SHP77 (cell line): Measurements from ENCODE around the gene BLTP2.
"Not testable (repeated sequence)": the region's sequence is repeated elsewhere in the genome, so short reads cannot be mapped to it uniquely, and the experiment has no call there.

ENCODE experiments used
- DNase-seq, 2 experiments: peaks; one replicate each; lab custom pipeline; 2025; lab: John Stamatoyannopoulos, UW

BLTP2 gene

DNA sequence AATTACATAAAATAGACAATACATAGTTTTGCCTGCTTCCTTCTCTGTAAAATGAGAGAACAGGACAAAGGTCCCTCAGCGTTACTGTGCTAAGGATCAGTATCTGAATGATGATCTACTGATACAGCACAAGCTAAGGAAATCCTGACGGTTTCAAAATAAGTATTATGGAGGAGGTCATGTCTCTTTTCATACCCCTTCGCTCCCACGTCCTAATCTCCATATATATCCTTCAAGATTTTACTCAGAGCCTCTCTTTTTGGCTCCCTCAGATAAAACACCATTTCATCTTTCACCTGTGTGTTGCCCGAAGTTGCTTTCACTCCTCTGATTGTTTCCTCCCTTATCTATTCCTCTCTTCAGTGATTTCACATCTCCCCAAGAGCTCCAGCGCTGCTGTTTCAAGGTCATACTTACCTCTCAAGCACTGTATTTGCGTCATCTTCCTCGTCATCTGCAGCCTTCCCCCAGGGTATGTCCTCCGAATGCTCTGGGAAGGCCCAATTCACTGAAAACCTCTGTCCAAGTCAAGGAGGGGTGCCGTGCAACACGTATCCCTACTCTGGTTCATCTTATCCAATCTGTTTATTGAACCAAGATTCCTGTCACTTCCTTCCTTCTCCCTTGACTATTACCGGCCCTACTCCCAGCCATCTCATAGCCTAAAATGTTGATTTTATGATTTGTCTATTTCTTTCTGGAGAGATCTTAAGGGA is 1.2 kb upstream of the BLTP2 start:
- peak in 1 of 2 experiments; percentile 47 for DNase-seq

- DNase-seq = no peak
Observed at GRCh38 chr17:28645576-28645939, 600 bp upstream of the BLTP2 start.

DNA sequence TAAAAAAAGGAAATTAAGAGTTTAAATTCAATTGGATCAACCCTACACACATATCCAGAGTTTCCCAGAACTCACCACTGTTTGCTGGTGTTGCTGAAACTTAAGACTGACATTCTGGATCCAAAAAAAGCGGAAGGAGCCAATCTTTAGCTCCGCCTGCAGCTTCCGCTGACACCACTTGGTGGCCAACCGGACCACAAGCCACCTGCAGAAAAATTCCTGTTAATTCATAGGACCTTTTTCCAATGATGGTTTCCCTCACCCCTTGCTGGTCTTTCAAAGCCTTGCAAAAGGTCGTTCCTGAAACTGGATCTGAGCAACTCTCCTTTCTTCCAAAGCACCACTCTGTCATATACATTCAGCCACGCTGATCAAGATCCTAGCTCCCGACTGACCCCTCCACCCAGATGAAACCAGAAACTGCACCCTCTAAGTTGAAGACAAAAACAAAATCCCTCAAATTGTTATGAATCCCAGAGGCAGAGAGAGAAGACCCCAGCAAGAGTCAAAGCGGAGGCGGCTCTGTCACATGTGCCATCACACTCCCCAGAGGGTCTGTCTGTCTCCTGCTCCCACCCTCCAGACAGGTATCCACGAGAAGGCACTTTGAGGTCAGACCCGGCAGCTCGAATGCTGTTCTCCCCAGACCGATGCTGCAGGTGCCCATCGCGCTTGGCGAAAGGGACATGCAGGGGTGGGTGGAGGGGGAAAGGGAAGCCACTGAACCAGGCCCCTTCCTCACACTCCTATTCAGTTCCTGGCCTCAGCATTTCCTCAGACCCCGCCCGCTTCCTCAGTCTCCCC is 773 bp downstream of the BLTP2 start:
- DNase-seq = peak; percentile 17 to 51

GRCh38 chr17:28641579-28641978 is 3.4 kb downstream of the BLTP2 start:
- DNase-seq = no peak

DNA sequence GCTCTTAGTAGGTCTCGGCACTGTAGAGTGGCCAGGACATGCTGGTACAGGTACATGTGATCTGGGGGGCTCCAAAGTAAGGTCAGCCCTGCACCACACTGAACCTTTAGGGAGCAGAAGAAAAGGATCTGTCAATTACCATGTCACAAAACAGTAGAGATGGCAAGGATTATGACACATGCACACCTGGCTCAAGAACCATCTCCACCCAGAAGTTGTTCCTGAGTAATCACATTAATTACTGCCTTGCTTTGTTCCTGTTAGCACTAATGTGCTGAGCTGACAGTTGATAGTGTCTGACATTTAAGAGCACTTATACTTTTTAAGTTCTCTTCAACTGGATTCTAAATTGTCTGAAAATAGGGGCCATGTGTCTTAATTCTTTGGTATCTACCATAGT is 9.5 kb downstream of the BLTP2 start:
- no peak for DNase-seq

DNA sequence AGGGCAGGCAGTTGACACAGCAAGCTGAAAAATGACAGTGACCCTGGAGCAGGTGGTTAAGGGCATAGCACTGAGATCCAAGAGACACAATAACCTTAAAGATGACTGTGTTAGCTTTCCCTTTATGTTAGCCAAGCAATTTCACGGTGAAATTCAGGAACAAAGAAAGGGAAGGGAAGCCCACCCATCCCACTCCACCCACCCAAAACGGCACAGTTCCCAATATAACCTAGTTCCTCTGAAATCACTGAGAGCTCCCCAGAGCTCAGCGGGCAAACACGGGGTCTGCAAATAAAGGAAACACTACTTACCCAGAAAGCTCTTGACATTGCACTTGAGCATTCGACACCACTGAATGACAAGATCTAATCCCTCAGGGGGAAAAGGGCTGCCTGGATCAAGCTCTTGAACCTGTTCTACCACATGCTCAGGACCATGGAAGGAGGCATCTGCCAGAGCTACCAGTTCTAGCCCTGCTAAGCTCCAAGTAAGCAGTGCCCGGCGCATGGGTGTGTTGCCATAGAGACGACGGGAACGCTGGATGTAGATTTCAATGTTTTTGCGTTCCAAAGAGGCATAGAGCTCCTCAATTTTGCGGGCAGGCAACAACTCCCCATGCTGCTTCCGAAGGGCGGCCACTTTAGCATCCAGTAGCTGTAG is 10.6 kb downstream of the BLTP2 start:
- no peak for DNase-seq

DNA sequence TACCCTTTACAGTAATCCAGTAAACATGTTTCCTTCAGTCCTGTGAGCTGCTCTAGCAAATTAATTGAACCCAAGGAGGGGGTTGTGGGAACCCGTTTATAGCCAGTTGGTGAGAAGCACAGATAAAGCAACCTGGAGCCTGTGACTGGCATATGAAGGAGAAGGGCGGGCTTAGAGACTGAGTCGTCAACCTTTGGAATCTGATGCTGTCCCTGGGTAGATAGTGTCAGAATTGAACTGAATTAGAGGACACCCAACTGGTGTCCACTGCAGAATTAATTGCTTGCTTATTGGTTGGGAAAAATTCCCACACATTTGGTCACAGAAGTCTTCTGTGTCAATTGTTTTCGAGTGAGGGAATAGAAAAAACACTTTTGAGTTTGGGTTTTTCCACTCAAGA is 18.1 kb downstream of the BLTP2 start:
- no peak for DNase-seq

DNA sequence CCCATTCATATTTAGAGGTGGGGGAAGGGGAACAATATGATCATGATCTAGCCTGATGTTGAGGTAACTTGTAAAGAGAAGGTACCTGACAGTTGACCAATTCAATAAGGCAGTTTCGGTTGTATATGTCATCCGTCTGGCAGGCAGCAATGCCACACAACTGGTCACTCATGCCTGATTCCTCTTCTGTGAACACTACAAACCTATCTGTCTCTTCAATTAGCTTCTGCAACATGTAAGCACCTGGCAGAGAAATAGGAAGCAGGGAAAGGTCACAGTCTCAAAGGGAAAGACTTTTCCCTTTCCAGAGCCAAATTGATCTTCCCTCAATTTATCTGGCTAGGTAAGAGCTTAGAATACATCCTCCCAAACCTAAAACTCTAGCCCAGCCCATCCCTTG is 20.8 kb downstream of the BLTP2 start:
- no peak for DNase-seq

DNA sequence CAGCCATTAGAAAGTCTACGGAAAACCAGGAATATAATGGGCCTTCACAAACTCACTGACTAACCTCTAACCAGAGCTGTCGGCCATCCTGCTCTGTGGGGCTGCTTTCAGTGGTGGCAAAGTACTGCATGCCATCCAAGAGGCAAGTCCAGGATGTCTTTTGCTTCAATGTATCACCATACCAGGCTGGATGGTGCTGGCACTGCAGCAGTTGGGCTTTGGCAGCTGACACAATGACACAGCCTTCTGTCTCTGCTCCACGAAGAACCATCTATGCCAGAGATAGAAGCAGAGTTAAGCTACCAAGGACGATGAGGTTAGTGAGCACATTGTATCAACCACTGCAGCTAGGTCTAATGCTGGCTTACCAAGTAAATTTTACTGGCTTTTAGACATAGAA is 21.3 kb downstream of the BLTP2 start:
- DNase-seq = no peak

DNA sequence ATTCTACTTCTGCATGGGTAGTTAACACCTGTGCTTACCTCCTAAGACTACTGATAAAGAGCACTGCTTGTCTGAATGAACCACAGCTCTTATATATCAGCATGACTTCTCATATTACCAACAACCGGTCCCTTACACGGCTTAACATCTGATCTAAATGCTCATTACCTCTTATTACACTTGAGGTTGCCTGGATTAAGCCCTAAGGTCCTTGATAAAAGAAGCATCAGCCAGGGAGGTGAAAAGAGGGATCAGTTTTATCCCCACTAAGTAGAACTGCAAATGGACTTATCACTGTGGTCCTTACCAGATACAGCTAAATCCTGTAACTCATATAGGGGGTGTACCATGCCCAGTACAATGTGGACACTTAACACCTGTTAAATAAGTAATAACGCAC is 22.8 kb downstream of the BLTP2 start:
- DNase-seq = no peak

- DNase-seq = no peak
Observed at GRCh38 chr17:28620010-28620409, 24.9 kb downstream of the BLTP2 start.

- no peak for DNase-seq
Observed at GRCh38 chr17:28618464-28618863, 26.5 kb downstream of the BLTP2 start.

DNA sequence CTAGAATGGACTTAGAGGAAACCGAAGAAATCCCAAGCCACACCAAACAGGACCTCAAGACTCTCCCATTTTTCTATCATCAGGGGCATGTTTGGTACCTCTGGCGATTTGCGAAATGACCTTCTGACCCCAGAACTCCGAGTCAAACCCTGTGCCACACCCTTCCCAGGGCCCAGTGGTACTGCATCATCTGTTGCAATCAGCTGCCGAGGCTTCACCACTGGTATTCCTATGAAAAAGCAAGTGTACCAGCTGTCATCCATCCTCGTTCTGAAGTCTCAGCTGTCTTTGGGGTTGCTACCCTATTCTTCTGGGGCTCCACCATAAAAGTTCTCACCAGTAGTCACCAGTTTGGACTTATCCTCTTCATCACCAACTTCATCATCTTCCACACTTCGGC is 28.7 kb downstream of the BLTP2 start:
- no peak for DNase-seq

DNA sequence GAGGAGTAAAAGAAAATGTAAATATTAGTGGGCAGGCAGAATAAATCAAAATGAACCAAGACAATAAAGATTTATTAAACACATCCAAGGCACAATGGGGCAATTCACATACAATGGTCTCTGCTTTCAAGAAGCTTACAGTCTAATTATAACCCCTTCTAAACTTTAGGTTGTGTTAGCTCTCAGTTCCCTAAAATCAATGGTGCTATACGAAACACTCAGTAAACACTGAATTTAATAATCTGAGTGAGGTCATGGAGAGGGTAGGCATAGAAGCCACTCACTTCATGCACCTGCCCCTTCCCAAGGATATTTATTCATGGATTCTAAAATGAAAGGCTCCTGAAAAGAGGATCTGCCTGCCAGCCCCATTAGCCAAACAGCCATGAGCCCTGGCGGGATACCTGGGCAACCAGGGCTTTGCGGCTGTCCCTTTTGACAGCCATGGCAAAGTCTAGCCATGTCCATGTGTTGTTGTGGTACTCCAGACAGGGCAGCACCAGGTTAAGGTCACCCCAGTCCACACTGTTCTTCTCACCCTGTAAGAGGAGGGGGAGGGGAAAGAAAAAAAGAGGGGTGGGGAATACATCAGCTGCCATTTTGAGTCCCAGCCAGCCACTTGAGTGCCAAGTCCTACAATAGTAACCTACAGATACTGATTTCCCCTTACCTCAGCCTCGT is 29.6 kb downstream of the BLTP2 start:
- no peak for DNase-seq

DNA sequence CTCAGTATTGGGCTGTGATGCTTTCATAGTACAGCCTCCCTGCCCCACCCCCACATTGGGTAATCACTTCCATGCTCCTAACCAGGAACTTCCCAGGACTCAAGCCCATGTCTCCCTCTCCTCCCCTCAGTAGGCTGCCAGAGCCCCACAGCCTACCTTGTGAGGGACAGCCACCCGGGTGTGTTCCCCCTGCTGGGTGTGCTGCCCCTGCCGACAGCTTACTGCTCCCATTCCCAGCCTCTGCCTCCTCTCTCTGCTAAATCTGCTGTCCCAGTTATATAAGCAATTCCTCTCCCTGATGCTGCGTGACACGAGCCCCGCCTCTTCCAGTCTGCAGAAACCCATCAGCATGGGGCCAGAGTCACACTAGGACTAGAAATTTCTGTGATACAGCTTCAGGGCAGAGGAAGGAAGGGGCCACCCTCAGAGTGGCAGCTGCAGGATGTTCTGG is 31.0 kb downstream of the BLTP2 start, which contains the start of gene RSKR:
Gene RSKR, minus strand, starts transcription at position 255 of the 451 bp plus-strand sequence. Its CDS starts 24 bp downstream, at position 231.
- DNase-seq = no peak

GRCh38 chr17:28612936-28613872 is 31.8 kb downstream of the BLTP2 start:
- peak; percentile 29 to 42 for DNase-seq

DNA sequence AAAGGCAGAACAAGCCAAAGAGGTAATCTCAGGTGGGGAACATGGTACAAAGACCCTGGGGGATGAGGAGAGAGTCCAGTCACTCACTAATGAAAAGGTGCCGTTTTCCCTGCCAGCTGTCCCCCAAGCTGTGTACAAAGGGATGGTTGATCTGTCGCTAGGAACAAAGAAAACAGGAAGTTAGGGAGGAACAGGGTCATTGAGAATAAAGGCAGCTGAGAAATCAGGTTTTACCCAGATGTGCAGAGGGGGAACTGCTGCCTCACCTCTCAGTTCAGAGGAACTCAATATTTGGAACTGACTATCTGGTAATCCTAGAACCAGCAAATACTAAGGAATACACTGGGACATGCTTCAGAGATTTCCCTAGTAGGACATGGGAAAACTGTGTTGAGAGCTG is 32.4 kb downstream of the BLTP2 start:
- DNase-seq = no peak

DNA sequence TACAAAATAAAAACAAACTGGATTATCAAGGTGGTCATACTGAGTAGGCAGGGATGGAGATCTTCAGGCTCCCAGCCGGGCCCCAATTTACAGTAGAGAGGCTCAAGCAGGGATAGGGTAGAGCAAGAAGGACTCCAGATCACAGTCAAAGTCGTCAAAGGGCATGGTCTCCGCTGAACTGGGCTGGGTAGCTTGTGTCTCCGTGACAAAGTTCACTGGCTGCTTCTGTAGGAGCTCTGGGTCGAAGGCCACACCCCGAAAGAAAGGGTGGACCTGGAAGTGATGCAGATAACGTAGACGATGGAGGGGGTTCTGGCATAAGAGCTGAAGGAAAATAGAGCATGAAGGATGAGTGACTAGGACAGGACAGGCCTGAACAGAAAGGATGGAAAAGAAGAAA is 34.6 kb downstream of the BLTP2 start:
- DNase-seq = no peak

DNA sequence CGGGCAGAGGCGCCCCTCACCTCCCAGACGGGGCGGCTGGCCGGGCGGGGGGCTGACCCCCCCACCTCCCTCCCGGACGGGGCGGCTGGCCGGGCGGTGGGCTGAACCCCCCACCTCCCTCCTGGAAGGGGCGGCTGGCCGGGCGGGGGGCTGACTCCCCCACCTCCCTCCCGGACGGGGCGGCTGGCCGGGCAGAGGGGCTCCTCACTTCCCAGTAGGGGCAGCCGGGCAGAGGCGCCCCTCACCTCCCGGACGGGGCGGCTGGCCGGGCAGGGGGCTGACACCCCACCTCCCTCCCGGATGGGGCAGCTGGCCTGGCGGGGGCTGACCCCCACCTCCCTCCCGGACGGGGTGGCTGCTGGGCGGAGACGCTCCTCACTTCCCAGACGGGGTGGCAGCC is 40.9 kb downstream of the BLTP2 start:
- not testable (repeated sequence) for DNase-seq

GRCh38 chr17:28599311-28600184 is 45.4 kb downstream of the BLTP2 start:
- DNase-seq = peak; percentile 72 to 73
